Measurements from ENCODE around the gene ALOX5. TPM values are rescaled to one million over a fixed set of nuclear protein-coding genes. Genes with fewer than 3 reads are reported as not detected.
A peak's percentile ranks its signal among the peaks of the same experiment; 100 is the strongest.

Gene ALOX5
- total RNA-seq, 6 donors from 2014 or later, result 113 to 686 (median 280) TPM

GRCh38 chr10:45460235-45460878 lies 86.3 kb downstream of the ALOX5 start:
- no peak overlapping the region for H3K27ac ChIP-seq
- DNase-seq (no peak), ATAC-seq (ENCODE audit: low FRiP score in 2 of 2) (peak in 1 of 2 donors; percentile 20)
- H3K9me3 ChIP-seq, result no peaks in the 10 kb centered on the region
- H3K36me3 ChIP-seq, result peaks cover 4 to 60% (median 28%) of the 10 kb centered on the region in 4 donors
- H3K27me3 ChIP-seq, result no peaks in the 10 kb centered on the region
- H3K4me1 ChIP-seq, result peaks cover 0 to 20% (median 11%) of the 10 kb centered on the region in 4 donors
- 49 to 72% methylated on average over 6 of the region's 6 CpGs for WGBS, 2 donors
- no peak overlapping the region for H3K4me3 ChIP-seq
- TF ChIP-seq EP300 (IDR thresholded peaks at IDR 0.05) (no peak), POLR2A (IDR thresholded peaks at IDR 0.05) (no peak), CTCF (IDR thresholded peaks at IDR 0.05) (no peak), POLR2AphosphoS5 (IDR thresholded peaks at IDR 0.05) (no peak)

GRCh38 chr10:45461034-45461433 lies 87.0 kb downstream of the ALOX5 start:
- peaks cover 4 to 60% (median 27%) of the 10 kb centered on the region in 4 donors for H3K36me3 ChIP-seq
- peaks cover 0 to 21% (median 11%) of the 10 kb centered on the region in 4 donors for H3K4me1 ChIP-seq
- no peak for DNase-seq
- no peaks in the 10 kb centered on the region for H3K9me3 ChIP-seq
- peak in 1 of 2 donors; percentile 54 for ATAC-seq (ENCODE audit: low FRiP score in 2 of 2)
- WGBS, 2 donors, result 65 to 67% methylated on average over 7 of the region's 7 CpGs
- peak overlapping the region in 1 of 4 donors; percentile 18 for H3K27ac ChIP-seq
- no peaks in the 10 kb centered on the region for H3K27me3 ChIP-seq
- H3K4me3 ChIP-seq, result no peak overlapping the region
- TF ChIP-seq CTCF (IDR thresholded peaks at IDR 0.05), result no peak
- no peak for TF ChIP-seq EP300 (IDR thresholded peaks at IDR 0.05)
- no peak for TF ChIP-seq POLR2A (IDR thresholded peaks at IDR 0.05)
- no peak for TF ChIP-seq POLR2AphosphoS5 (IDR thresholded peaks at IDR 0.05)

- Histone ChIP-seq H3K36me3 (peaks cover 0 to 36% (median 14%) of the 10 kb centered on the region in 4 donors), H3K4me1 (peaks cover 0 to 21% (median 11%) of the 10 kb centered on the region in 4 donors), H3K27me3 (no peaks in the 10 kb centered on the region), H3K4me3 (no peak overlapping the region), H3K9me3 (no peaks in the 10 kb centered on the region), H3K27ac (peak overlapping the region in 3 of 4 donors; percentile 40 to 73 (median 44))
- ATAC-seq (ENCODE audit: low FRiP score in 2 of 2) (no peak), DNase-seq (peak in 1 of 2 donors; percentile 74)
- 73 to 75% methylated on average over 14 to 23 of the region's 23 CpGs for WGBS, 2 donors
- TF ChIP-seq CTCF (IDR thresholded peaks at IDR 0.05) (no peak), POLR2AphosphoS5 (IDR thresholded peaks at IDR 0.05) (no peak), POLR2A (IDR thresholded peaks at IDR 0.05) (no peak), EP300 (IDR thresholded peaks at IDR 0.05) (no peak)
Measured at GRCh38 chr10:45463244-45464116, 89.5 kb downstream of the ALOX5 start.

GRCh38 chr10:45464958-45465567 lies 91.0 kb downstream of the ALOX5 start:
- ATAC-seq (ENCODE audit: low FRiP score in 2 of 2) (peak; percentile 89 to 92), DNase-seq (peak; percentile 81 to 83)
- Histone ChIP-seq H3K36me3 (peaks cover 0 to 20% (median 7%) of the 10 kb centered on the region in 4 donors), H3K4me3 (no peak overlapping the region), H3K9me3 (no peaks in the 10 kb centered on the region), H3K4me1 (peaks cover 3 to 22% (median 14%) of the 10 kb centered on the region in 4 donors), H3K27me3 (no peaks in the 10 kb centered on the region), H3K27ac (no peak overlapping the region)
- WGBS, 2 donors, result 19% methylated on average over 6 of the region's 6 CpGs
- TF ChIP-seq POLR2AphosphoS5 (IDR thresholded peaks at IDR 0.05), result no peak
- no peak for TF ChIP-seq EP300 (IDR thresholded peaks at IDR 0.05)
- TF ChIP-seq POLR2A (IDR thresholded peaks at IDR 0.05), result no peak
- peak; percentile 77 to 86 (median 82) for TF ChIP-seq CTCF (IDR thresholded peaks at IDR 0.05)

Data from upper lobe of left lung (tissue), 6 donors.